GM18519 (cell line): ENCODE data around the gene SKA2.
"Not testable (repeated sequence)": the region's sequence is repeated elsewhere in the genome, so short reads cannot be mapped to it uniquely, and the experiment has no call there.

Experiments used
- ATAC-seq: cut with Tn5 transposase; IDR thresholded peaks from one replicate; pipeline ENCODE4 v1.9.1; 2021; ENCODE audit warnings: mild to moderate bottlenecking, moderate library complexity; ENCODE audit not compliant: unreplicated experiment, low FRiP score

The SKA2 gene

GRCh38 chr17:59152925-59153324 lies 2.1 kb downstream of the SKA2 start:
- ATAC-seq, result no peak

- no peak for ATAC-seq
These were observed 3.4 kb downstream of the SKA2 start for GRCh38 chr17:59151591-59151990.

GRCh38 chr17:59151006-59151405 lies 4.0 kb downstream of the SKA2 start:
- ATAC-seq, result no peak

GRCh38 chr17:59149841-59150511 lies 5.0 kb downstream of the SKA2 start:
- ATAC-seq, result no peak

GRCh38 chr17:59149051-59149450 lies 5.9 kb downstream of the SKA2 start:
- no peak for ATAC-seq

- no peak for ATAC-seq
These were observed 9.4 kb downstream of the SKA2 start for GRCh38 chr17:59145571-59146096.

- ATAC-seq, result no peak
These were observed 13.1 kb downstream of the SKA2 start for GRCh38 chr17:59141860-59142259.

- ATAC-seq, result no peak
These were observed 15.0 kb downstream of the SKA2 start for GRCh38 chr17:59139939-59140338.

- not testable (repeated sequence) for ATAC-seq
These were observed 16.6 kb downstream of the SKA2 start for GRCh38 chr17:59138339-59138738.

- no peak for ATAC-seq
These were observed 23.9 kb downstream of the SKA2 start for GRCh38 chr17:59131131-59131530.

- no peak for ATAC-seq
These were observed 25.2 kb downstream of the SKA2 start for GRCh38 chr17:59129814-59130213.

GRCh38 chr17:59126809-59127417 lies 28.1 kb downstream of the SKA2 start:
- ATAC-seq, result no peak

GRCh38 chr17:59124665-59125064 lies 30.3 kb downstream of the SKA2 start:
- no peak for ATAC-seq

GRCh38 chr17:59121901-59122480 lies 33.0 kb downstream of the SKA2 start:
- ATAC-seq, result no peak

- no peak for ATAC-seq
These were observed 39.5 kb downstream of the SKA2 start for GRCh38 chr17:59115474-59115873.

GRCh38 chr17:59111539-59111938 lies 43.4 kb downstream of the SKA2 start:
- ATAC-seq, result no peak

GRCh38 chr17:59110973-59111372 lies 44.0 kb downstream of the SKA2 start:
- no peak for ATAC-seq

- ATAC-seq, result no peak
These were observed 46.4 kb downstream of the SKA2 start for GRCh38 chr17:59108400-59109102.

- ATAC-seq, result no peak
These were observed 47.7 kb downstream of the SKA2 start for GRCh38 chr17:59107306-59107670.

GRCh38 chr17:59106463-59107305 lies 48.3 kb downstream of the SKA2 start, which contains the start of gene TRIM37:
Gene TRIM37, minus strand, starts transcription at chr17:59106880. Its CDS starts 419 bp downstream, at chr17:59106461.
- peak; percentile 83 for ATAC-seq
